ENCODE measurements around the gene ISY1.

ISY1 gene

GRCh38 chr3:129078510-129078909 lies 82.4 kb downstream of the ISY1 start:
- H3K4me1 ChIP-seq: no peaks in the 10 kb centered on the region
- no peaks in the 10 kb centered on the region for H3K27me3 ChIP-seq (ENCODE audit: low read depth)
- H3K4me3 ChIP-seq: no peak overlapping the region
- no peaks in the 10 kb centered on the region for H3K36me3 ChIP-seq (replicated peaks)
- in situ Hi-C loops (cut with MboI; ENCODE audit: low sequenced_read_pairs): no loop called here
- no peaks in the 10 kb centered on the region for H3K9me3 ChIP-seq
- no peak for DNase-seq (ENCODE audit: low spot score in 2 of 2)

All from HAP-1 (cell line).